Stimulated activated CD4-positive, alpha-beta T cell treated with anti-CD3 and anti-CD28 coated beads, TNF-alpha, amount 100 ng/mL, for 1 hour (primary cell): ENCODE data around the gene NKG7.
A peak's percentile ranks its signal among the peaks of the same experiment; 100 is the strongest.

ENCODE experiments used
- DNase-seq, 3 donors: peaks; one replicate each; pipeline ENCODE4 v3.0.0-alpha.2; 2020; ENCODE audit warnings: low read depth in 3 of 3, low spot score in 1 of 3

Gene NKG7

DNA sequence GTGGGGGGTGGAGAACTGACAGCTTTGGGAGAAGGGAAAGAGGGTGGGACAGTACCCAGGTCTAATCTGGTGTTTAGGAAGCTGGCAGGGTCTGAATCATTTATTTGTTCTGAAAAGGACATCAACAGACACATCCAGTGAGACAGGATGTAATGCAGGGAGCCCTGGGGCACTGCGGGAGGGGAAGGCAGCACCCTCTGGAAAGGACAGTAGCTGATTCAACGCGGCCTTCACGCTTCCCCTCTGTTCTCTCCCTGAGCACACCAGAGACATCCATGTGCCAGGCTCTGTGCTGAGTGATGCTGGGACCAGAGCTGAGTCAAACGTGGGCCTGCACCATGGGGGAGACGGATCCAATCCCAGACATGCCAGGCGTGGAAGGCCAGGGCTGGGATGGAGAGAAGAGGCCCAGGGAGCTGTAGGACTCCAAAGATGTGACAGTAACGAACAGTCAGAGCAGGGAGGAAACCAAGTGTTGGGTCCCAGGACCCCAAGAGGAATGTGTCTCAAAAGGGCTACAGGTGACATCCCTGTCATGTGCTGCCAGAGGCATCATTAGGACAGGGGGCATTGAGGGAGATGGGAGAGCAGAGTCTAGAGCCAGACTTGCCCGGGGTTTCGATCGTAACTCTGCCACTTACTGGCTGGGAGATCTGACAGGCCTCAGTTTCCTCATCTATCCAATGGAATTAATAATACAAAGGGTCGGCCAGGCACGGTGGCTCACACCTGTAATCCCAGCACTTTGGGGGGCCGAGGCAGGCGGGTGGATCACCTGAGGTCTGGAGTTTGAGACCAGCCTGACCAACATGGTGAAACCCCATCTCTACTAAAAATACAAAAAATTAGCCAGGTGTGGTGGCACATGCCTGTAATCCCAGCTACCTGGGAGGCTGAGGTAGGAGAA, 8.0 kb downstream of the NKG7 start:
- DNase-seq = no peak

DNA sequence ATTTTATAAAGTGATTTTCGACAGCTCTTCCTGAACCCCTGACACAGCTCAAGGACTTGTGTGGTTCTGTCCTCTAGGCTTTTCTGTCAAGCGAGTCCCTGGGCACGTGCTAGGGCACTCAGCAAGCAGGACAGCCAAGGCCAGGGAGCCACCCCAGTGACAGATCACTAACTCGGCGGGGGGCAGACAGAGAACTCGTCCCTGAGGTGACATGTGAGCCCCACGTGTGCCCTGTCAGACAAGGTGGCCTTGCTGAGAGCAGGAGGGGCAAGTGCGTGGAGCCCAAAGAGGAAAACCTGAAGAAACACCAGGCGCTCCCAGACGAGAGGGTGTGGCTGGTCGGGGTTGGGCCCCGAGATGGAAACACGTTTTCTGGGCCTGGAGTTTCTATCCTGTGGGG, 11.2 kb downstream of the NKG7 start:
- DNase-seq = no peak

DNA sequence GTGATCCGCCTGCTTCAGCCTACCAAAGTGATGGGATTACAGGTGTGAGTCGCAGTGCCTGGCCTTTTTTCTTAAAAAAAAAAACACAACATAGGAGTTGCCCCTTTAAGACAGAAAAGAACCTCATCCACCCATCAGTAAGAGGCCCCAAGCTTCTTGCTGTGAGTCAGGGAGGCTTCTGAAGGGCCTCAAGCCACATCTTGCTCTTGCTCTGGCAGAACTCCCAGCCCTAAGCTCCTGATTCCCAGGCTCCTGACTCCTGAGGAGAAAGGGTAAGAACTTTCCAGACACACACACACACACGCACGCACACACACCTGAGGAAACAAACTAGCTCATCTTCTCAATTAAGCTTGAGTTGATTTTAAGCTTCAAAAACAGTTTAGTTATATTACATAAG, 13.2 kb downstream of the NKG7 start:
- DNase-seq = no peak

DNA sequence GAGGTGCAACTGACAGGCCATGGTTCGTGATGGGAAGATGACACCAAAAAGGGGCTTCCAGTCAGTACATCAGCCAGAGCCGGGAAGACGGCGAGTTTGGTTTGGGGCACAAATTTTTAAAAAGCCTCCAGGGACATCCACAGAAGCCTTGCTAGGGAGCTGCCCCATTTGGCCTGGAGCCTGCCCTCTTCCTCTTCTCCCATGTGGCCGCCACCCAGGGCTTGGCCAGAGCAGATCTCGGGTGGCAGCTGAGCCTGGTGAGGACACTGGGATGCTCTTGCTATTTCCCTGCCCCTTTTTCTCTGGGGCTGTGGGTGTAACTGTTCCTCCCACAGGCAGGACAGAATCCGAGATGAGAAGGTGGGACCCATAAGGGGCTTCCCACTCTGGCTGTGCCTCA, 14.5 kb downstream of the NKG7 start:
- DNase-seq = no peak

DNA sequence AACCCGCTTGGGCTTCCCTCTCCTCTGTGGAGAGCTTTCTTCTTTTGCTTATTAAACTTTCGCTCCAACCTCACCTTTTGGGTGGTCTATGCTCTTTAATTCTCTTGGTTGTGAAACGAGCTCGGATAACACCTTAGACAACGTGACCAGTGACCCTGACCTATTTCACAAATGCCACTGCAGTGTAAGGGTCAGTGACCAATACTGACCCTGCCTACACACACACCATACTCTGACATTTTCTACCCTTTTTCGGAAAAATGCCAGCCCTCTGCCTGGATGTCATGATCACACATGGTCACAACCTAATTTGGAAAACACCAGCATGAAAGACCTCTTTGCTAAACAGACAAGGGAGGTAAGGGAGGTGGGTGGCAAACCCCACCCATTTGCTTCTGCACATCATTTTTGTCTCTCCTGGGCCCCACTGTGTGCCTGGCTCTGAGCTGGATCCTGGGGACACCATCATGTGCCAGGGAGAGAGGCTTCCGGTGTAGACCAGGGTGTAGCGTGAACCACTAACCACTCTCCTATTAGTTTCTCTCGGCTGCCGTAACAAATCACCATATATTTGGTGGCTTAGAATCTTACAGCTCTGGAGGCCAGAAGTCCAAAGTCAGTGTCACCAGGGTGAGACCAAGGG, 16.2 kb downstream of the NKG7 start:
- no peak for DNase-seq

DNA sequence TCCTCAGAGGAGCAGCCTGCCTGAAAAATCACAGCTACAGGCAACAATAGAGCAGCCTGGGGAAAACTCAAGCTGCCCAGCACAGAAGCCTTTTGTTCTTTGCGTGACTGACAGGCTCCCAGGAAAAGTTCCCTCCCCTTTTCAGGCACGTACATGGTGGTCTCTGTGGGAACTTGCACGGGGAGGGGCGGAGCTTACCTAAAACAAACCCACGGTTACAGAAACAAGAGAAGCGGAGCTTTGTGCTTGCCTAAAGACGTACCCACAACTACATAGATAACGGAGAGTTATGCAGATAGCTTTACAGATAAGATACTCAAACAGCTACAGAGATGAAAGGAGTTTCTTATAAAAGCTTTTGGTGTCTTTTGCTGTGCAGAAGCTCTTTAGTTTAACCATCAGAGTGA, 17.7 kb downstream of the NKG7 start:
- no peak for DNase-seq

DNA sequence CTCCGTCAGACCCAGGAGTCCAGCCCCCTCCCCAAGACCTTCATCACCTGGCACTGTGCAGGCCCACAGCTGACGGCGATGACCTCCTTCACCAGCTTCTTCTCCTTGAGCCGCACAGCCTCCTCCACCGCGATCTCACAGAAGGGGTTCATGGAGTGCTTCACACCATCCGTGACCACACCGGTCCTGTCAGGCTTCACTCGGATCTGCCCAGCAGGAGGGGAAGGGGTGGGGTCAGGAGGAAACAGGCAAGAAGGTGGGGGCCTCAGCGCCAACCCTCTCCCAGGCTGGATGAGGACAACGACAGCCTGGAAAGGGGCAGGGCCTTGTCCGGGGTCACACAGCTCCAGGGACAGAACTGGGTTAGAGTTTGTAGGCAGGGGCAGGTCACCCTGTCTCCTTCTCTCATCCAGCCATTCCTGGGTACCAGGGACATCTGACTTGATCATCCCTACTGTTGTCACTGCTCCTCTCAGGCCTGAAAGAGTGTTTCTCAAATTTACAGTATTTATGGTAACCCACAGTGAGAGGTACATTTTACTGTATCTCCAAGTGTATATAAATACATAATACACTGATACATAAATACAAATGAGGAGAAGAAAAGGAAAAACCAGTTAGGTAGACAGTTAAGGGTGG, 18.2 kb downstream of the NKG7 start:
- DNase-seq = no peak

DNA sequence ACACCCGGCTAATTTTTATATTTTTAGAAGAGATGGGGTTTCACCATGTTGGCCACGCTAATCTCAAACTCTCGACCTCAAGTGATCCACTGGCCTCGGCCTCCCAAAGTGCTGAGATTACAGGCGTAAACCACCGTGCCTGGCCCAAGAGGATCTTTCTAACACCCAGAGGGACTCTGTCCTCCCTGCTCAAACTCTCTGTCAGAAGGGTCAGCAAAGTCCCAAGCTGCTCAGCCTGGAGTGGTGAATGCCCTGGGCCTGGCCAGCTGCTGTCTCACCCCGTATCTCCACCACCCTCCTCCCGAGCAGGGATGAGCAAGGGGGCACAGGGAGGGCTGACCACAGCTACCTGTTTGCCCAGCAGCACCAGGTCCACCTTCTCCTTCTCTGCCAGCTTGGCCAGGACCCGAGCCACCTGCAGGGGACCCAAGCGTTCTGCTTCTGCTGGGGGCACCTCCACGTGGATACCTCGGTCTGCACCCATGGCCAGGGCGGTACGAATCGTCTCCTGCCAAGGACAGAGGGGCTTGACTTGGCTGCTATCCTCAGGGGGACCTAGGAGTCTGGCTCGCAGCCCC, 19.6 kb downstream of the NKG7 start:
- no peak for DNase-seq

DNA sequence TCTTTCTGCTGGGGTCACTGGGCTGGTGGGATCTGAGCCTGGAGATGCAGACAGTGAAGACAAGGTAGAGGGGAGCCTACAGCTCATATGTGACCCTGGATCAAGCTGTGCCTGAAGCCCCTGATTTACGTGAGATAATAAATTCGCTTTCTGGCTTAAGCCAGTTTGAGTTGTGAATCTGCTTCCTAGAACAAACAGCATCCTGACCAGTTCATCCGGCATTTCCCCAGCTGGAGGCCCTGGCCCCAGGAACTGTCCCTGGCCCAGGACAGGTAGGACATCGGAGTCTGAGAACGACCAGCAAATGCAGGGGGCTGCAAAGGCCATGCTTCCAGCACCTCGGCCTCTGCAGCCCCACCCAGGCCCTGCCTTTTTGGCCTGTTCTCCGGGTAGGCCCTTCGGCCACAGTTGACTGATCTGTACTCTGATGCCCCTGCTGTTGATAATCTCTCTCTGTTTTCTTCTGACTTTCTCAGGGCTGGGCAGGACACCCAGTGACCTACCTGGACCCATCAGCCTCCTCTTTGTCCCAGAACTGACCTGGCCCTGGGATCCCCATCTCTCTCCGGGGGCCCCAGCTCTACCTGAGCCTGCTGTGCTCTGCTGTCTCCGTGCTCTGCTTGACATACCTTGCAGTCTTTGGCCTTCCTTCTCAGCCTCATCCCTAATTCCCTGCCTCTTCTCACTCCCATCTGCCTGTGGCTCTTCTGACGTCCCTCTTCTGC, 21.0 kb downstream of the NKG7 start:
- no peak for DNase-seq

DNA sequence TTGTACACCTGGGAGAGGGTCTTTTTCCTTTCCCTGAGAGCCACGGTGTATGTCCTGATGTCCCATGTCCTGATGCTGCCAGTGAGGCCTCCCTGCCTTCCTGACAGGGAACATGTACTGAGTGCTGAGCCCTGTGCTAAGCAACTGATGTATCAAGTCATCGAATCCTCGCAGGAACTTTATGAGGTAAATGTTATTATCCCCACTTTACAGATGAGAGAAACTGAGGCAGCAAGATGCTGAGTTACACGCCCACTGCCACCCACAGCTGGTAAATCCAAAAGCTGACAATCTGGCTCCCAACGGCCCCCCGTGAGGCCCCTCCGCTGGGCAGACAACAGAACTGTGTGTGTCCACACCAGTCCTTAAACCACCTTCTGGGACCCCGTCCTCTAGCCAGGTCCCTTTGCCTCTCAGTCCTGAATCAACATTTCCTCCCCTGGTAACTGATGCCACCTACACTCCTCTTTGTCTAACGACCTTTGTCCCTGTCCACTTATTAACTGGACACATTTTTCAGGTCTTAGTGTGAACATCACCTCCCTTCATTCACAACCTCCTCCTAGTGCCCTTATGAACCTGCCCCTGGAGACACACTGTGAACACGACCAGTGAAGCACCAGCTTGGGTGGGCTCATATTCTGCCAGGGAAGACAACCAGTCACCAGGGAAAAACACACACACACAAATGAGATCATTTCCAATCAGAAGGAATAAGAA, 25.1 kb downstream of the NKG7 start:
- DNase-seq = no peak

DNA sequence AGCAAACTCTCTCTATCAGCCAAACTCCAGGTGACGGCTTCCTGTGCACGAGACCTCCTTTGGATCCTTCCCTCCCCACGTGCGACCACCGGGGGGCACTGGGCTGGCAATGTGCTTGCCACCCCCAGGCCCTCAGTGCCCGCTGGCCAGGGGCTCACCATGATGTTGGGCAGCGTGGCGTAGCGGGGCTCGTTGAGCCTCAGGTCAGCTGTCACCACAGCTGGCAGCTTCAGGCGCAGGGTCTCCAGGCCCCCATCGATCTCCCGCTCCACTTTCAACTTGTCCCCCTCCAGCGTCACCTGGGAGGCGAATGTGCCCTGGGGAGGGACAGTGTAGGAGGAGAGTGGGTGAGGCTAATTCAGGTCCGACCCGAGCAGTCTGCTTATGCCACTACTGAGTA, 25.7 kb downstream of the NKG7 start:
- DNase-seq = no peak

DNA sequence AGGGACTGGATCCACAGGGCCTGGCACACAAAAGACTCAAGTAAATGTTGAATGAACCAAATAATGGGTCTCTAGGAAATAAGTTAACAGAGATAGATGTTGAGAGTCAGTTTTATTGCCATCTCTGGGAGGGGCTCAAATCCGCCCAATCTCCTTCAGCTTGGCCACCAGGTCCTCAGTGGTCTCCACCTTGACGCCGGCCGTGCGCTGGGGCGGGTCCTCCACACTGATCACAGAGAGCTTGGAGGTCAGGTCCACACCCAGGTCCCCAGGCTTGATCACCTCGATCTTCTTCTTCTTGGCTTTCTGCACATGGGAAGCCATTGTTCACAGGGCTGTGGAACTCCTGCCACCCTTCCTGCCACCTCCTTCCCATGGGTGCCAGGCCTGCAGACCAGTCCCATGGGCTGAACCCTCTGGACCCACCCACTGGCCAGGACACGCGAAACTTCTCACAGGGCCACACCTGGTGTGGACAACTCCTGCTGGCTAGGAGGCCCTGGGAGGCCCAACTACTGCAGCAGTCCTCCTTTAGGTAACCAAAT, 27.3 kb downstream of the NKG7 start:
- no peak for DNase-seq

DNA sequence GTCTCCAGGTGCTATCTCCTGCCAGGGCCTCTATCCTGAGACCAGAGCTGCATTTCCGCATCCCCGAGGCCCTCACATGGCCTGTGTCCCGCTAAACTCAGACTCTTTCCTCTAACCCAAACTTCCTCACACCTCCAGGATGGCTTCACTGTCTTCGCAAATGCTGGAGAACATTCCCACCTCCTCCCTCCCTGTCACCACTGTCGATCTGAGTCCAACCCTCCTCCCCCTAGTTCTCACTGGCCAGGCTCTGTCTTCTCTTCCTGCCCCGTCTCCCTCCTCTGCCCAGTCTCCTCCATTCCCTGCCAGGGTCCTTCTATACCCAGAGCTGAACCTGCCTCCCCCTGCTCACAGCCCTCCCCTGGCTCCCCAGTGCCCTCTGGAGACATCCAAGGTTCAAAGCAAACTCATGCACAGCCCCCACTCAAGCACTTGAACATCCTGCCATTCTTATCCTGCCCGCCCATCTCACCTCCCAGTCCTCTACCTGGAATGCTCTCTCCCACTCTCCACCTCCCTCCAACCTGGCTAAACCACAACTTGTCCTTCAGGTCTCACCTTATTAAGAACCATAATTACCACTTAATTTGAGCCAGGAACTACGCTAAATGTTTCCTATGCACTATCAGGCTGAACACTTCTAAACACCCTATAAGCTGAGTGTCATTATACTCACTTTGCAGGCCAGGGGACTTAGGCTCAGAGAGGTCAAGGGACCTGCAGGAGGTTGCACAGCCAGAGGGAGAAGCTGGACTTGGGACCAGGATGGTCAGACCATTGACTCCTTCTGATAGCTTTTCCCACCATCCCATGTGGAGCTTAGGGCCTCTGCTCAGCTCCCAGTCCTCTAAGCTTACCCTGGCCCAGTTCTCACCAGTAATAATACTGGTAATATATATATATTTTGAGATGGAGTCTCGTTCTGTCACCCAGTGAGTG, 29.6 kb downstream of the NKG7 start:
- DNase-seq = no peak

DNA sequence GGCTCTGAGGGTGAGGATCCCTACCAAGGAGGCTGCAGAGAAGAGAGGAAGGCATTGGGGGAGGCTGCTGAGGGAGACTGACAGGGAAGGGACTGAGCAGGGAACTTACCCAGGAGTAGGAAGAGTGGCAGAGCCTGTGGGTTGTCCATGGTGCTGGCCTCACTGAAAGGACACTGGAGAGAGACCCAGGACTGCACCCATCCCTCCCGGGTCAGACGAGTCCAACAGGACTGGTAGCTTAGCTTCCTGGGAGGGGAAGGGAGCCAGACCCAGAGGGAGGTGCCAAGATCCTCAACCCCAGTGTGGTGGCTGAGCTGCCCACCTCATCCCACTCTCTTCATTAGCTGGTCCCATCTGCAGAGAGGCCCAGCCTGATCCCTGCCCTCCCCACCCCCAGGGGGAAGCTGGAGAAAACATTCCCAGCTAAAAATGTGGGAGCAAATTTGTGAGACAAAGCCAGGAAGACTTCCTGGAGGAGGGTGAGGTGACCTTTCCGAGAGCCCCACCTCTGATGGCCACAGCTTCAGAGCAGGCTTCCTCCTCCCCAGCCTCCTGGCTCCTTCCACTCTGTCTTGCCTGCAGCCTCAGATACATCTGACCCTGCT, 30.4 kb downstream of the NKG7 start, which contains the start of gene VSIG10L:
Gene VSIG10L (minus strand): TSS at position 164 of the 605 bp plus-strand sequence. CDS start 15 bp downstream, at position 149.
- no peak for DNase-seq

DNA sequence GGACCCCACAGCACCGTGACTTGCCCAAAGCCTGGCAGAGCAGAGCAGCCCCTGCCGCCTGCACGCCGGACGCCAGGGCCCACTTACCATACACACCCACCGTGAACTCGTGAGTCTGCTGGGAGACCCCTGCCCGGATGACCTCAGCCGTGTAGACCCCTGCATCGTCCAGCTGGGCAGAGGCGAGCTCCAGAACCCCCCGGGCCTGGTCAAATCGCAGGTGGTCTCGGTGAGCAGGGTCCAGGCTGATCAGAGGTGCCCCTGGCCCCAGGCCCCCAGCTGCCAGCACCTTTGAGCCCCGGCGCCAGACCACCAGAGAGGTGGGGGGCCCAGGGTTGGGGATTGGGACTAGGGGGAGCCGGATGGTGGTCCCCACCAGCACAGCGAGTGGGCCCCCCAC, 31.4 kb downstream of the NKG7 start:
- no peak for DNase-seq

DNA sequence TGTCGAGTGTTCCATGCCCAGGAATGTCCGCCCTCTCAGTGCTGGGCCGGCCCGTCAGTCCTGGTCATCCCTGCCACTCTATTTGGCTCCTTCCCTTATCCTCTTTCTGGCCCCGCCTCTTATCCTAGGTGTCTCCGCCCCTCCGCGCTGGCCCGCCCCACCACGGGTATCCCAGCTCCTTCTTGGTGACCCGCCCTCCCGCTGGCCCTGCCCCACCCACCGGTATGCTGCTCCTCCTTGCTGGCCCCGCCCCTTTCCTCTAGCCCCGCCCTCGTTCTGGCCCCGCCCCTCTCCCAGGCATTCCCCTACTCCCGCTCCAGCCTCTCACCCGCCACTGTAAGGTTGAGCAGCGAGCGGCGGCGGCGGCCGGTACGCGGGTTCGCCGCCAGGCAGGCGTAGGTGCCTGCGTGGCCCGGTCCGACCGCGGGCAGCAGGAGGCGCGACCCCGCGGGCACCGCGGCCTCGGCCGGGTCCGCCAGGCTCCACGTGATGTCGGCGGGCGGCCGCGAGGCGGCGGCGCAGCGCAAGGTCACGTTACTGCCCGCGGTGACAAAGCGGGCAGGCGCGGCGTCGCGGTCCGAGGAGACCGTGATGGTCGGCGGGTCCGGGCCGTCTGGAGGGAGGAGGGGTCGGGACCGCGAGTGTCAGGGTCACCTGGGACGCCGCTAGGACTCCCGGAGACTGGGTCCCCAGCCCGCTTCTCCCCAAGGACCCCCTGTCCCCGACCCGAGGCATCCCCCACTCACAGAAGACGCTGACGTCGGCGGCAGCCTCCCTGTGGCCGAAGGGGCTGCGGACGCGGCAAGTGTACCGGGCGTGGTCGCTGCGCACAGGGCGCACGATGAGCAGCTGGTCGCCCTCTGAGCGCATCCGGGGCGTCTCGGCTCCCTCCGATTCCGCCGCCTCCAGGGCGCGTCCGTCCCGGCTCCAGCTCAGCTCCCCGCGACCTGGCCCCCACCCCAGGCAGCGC, 32.5 kb downstream of the NKG7 start:
- peak; percentile 69 to 94 (median 79) for DNase-seq

DNA sequence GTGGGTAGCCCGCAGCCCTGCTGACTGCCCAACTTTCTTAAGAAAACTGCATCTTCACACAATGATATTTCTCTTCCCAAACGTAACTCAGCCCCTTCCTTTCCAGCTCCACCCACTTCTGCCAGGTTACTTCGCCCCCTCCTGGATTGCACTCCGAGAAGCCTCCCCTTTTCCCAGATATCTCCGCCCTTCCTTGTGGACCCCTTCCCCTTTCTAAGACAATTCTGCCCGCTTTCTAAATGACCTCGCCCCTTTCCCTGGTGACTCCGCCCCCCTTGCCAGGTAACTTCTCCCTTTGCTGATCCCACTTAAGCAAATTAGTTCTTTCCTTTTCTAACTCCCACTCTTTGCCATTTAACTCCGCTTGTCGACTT, 33.2 kb downstream of the NKG7 start:
- no peak for DNase-seq
